Right lung (tissue), 5 donors: ENCODE measurements around the gene PLEKHA3. TPM values are rescaled to one million over a fixed set of nuclear protein-coding genes. Genes with fewer than 3 reads are reported as not detected.

Experiments
- DNase-seq, 2 donors: peaks; one replicate each; pipeline ENCODE4 v3.0.0-alpha.2; 2013
- polyA plus RNA-seq, 5 donors: library from polyadenylated mRNA; unstranded; fragments of 120-200 nt; gene quantifications; one replicate each; pipeline versions ENCODE4 v1.2.1 to v1.2.3, GENCODE V29; 2013; ENCODE audit warnings: inconsistent platforms in 1 of 5, low replicate concordance in 1 of 5; ENCODE audit not compliant: insufficient read length in 5 of 5, insufficient read depth in 1 of 5

PLEKHA3 gene
- polyA plus RNA-seq, 5 donors, result 23.0 to 32.6 (median 31.0) TPM

DNA sequence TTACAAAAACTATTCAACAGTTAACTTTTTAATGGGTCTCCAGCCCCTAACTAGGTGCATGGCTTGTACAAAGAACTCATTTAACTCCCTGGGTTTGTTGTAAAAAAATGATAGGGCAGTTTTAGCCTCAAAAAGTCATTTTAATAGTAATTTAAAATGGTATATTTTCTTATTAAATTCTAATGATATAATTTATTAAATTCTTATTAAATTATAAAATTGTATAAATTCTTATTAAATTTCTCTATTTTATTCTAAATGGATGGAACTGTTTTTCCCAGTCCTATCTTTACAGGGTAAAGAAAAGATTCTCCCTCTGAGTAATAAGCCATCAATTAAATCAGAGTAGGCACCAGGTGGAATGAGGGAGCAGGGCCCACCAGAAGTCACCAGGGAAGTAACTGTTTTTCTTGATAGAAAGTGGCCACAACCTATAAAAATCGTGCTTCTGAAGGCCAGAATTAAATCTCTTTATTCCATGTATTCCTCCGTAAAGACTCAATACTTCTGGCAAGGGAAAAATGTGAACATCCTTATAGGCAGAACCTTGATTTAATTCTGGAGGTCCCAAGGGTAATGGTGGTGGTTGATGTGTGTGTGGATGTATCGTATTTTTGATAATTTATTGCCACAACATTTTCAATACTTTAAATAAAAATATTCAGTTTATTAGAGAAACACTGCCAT, 2.7 kb upstream of the PLEKHA3 start:
- DNase-seq, result no peak

DNA sequence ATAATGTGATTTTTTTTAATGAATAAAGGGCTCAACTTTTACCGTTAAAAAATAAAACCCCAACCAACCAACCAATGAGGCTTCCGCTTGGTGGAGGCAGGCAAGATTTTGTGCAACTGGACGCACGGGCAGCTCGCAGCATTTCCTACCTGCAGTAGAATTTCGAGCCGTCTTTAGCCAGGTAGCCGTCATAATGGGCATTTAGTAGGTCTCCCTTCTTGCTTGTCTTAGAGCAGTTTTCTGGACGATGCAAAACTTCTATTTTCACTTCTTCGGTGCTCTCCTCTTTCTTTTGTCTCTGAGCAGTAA, 2.2 kb upstream of the PLEKHA3 start:
- DNase-seq, result no peak

DNA sequence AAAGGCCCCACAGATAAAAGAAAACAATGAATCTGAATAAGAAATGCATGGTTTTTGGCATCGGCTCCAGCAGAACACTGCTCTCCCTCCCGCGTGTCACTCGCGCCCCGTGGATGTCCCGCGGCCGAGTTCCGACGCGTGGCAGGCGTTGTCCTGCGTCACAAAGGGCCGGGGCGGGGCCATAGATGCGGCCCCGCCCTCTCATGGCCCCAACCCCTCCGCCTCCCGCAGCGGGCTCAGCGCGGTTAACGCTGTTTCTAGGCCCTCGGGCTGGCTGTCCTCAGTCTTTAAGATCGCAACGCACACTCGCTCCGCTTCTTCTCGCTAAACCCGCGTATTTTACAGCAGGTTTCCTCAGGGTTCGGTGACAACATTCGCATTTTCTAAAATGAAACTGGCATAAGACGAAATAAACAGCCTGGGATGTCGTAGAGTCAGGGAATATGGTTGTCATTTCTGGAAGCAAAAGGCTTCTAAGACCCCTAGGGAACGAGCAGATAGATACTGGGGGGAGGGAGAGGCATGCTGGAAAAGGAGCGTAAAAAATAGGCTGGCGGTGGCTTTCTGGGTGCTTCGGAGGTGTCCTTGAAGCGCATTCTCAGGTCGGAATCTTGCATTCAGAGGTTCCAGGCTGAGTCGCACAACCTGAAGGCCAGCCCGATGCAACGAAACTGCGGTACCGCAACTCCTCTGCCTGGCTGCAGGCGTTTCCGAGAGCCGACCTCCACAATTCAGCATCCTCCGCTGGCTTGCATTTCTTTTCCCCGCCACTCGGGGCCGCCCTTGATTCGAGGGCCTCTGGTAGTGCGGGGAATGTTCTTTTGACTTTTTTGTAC, 1.6 kb upstream of the PLEKHA3 start, which contains the start of gene FKBP7:
TSS of gene FKBP7 (minus strand) at position 162 of the 836 bp plus-strand sequence. CDS start at position 61, 101 bp downstream.
- peak; percentile 89 to 92 for DNase-seq

DNA sequence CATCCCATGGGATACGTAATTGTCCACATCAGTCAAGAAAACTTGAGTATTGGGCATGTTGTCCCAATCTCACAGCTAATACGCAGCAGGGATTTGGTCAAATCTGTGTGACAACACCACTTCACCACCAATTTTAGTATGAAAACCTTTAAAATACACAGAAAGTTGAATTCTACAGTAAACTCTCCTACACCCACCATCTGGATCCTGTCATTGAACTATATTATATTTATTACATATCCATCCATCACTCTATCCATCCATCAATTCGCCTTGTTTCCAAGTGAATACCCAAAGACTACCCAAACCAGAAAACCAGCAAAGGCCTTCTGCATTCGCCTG, 1.0 kb upstream of the PLEKHA3 start:
- no peak for DNase-seq

DNA sequence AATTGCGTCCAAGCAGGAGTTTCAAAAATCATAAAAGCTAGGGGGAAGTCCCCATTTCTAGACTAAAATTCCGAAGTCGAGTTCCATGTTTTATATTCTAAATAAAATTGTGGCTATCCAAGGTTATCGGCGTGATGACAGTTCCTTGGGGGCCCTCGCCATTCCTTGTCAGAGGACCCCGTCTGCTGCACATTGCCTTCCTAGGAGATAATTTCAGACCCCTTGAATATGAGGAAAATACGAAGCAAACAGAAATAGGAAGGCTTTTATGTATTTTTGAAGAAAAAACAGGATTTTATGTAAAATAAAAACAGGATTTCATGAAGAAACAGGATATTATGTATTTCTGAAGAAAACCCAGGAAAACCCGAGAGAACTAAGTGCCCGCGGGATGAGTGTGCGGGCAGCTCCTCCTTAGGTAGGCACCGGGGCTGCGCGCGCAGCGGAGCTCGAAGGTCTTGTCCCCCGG, 465 bp upstream of the PLEKHA3 start:
- DNase-seq, result no peak

DNA sequence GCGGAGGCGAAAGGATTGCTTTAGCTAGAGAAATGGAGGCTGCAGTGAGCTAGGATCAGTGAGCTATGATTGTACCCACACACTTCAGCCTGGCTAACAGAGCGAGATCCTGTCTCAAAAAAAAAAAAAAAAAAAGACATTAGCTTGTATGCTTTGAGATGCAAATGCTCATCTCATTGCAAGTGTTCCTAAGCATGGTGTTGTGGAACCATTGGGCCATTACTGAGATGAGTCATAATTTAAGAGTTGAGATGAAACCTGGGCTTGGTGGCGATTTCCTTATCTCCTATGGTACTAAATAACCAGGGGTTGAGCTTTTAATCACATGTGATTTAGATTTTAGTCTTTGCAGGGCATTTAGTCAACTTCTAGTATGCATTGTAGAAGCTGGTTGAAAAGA, 2.2 kb downstream of the PLEKHA3 start:
- no peak for DNase-seq

DNA sequence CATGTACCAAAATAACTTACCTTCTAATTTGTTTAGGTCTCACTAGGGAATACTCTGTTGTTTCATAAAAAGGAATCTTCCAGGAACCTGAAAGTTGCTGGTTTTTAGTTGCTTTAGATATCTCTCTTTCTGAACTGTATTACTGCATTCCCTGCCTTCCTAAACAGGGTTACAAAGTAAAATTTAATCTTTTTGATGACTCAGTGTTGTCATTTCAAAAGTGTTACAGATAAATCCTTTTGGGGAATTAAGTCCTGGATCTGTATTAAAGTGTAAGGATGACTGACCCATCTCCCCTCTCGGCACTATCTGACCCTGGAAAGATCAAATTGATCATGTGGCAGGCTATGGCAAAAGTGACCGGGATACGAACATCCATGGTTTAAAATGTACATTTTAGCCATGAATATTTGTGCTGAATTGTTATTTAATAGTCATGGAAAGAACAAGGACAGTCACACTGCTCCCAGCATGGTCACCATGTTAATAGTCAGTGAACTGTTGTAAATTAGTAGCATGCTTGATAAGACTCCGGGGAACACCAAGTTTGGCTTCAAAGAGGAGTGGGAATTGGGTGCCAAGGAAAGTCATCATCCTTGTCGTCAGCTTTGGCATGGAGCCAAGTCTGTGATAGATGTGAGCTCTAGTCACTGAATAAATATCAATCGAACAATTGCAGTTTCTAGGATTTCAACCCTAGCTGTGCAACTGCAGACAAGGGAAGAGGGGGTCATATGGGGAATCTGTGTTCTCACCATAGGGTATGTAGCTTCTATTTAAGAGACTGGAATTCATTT, 4.2 kb downstream of the PLEKHA3 start:
- no peak for DNase-seq

DNA sequence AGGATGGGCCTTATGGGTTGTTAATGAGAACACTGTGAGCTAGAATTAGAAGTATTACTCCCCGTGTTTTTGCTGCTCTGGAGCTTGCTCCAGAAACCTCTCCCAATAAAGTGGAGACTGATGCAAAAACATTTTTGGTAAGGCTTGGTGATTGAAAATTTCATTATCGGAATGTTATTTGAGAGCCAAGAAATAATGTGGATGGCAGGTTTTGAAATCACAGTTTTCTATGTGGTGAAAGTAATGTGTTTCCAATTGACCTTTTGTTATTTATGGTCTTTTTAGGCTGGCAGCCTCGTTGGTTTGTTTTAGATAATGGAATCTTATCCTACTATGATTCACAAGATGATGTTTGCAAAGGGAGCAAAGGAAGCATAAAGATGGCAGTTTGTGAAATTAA, 5.1 kb downstream of the PLEKHA3 start:
- no peak for DNase-seq

DNA sequence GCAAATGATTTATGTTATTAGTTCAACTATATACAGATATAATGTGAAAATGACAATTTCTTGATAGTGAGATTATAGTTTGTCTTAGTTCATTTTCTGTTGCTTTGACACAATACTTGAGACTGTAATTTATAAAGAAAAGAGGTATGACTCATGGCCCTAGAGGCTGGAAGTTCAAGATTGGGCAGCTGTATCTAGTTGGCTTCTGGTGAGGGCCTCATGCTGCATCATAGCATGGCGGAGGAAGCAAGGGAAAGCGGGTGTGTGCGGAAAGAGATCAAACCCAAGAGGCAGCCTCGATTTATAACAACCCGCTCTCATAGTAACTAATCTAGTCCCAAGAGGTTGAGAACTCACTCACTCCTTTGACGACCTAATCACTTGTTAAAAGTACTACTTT, 11.4 kb downstream of the PLEKHA3 start:
- DNase-seq, result no peak

DNA sequence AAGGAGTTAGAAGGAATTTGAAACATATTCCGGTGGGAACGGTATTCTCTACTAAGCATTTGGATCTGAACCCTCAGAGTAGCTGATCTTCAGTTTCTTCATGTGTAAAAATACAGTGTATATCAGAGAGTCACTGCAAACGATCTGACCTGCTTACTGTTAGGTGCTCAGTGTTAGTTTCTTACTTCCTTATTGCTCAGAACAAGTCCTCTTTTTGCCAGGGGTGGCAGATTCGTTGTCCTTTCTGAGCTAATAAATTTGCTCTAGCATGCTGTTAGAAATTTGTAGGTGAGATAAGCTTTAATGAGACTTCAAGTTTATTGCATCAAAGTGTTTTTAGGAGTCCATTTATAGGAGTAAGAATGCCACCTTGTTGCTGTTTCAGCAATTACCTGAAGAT, 15.8 kb downstream of the PLEKHA3 start:
- DNase-seq, result no peak

DNA sequence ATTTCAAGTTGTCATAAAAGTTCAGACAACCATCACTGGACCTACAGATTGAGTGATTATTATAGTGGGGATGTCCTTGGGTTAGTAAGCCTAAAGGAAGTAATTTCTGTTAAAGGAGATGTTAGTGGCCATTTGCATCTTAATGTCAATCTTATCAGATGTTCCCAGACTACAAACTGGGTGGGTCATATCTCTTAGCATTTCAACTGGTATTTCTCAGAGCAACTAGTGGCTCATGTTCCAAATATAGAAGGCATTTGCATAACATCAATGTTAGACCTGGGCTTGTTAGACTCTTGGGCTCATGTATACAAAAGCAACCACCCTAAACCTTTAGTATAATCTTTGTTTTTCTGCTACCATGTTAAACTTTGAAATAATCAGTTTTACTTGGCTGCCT, 17.9 kb downstream of the PLEKHA3 start:
- no peak for DNase-seq

DNA sequence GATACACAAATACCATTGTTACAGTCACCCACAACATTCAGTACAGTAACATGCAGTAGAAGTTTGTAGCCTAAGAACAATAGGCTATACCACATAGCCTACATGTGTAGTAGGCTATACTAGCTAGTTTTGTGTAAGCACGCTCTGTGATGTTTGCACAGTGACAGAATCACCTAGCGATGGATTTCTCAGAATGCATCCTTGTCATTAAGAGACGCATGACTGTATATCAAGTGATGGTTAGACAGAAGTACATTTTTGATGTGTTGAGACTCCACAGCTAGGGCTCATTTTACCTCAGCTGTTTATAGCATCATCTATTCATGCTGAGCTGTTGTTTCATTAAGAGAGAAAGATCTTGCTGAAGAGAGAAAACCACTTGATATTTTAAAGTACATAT, 19.4 kb downstream of the PLEKHA3 start:
- DNase-seq, result no peak

DNA sequence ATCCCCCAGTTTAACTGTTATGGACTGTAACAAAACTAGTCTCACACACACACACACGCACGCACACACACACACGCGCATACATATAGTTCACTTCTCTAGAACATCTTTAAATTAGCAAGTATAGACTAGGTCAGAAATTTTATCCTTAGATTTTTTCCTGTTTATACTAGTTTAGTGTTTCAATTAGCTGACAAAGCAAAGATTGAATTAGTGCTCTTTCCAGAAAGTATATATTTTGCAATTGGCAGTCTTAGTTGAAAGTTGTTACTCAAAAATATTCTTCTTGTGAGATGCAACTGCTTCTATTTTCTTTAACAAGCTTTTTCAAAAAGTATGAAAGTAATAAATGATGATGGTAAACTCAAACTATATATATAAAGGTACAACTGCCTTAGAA, 22.5 kb downstream of the PLEKHA3 start:
- DNase-seq, result no peak

DNA sequence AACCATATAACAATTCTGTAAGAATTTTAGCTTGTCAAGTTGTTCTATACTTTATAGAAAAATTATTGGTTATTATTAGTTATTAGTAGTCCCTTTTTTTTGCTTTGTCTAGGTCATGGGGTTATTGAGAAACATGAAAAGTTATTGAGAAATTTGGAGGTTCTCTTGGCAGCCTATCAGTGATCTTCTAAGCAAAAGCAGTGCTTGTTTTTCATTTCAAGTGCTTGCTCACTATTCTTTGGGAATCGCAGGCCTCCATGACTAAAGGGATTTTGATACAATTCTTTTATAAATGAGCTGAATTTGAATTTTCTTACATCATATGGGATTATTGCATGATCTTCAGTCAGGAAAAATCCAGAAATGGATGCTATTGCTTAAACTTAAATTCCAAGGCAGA, 25.8 kb downstream of the PLEKHA3 start:
- DNase-seq, result no peak

DNA sequence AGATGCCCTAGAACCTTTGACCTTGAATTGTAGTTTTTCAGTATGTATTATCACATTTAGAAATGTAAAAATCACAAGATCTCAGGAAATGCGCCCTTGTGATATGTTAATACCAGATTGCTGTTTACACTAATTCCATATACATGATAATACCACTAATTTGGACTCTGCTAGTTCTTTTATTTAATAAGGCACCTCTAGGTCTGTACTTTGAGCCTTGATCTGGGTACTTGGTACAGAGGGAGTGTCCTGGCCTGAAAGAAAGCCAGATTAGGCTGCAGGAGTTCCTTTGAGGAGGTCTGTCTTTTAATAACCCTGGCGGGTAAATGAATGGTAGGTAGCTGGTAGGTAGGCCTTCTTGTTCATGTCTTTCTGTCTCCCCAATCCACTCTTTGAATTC, 26.3 kb downstream of the PLEKHA3 start:
- no peak for DNase-seq

DNA sequence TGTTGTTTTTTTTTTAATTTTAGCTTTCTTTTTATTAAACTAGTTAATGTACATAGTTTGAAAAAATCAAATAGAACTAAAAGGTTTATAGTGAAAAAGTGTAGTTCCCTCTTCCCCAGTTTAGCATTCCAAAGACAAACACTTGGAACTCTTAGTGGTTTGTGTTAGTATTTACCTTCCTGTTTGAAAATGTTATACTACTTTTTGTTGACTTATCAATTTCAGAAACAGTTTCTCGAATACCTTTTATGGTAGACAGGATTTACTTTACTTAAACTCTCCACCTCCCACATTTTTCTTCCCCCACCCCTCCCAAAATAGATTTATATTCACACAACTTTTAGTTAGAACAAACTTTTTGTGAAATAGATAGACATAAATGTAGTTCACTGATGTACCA, 26.7 kb downstream of the PLEKHA3 start:
- no peak for DNase-seq

DNA sequence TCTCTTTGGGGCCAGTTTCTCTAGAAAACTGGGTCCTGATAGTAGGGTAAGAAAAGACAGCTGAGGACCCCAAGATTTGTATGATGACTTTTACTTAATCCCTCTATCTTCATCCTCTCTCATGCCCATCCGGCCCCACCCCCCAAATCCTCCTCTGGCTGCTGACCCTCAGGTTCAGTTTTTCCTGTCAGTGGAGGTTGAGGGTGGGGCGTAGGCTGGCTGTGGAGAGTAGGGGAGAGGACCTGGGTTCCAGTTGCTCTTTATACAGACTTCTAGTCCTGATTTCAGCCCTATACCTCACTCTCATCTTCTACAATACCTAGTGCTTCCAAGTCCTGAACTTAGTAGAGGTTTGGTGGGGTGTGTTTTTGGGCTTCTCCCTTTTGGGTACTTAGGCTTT, 28.4 kb downstream of the PLEKHA3 start:
- DNase-seq, result no peak

DNA sequence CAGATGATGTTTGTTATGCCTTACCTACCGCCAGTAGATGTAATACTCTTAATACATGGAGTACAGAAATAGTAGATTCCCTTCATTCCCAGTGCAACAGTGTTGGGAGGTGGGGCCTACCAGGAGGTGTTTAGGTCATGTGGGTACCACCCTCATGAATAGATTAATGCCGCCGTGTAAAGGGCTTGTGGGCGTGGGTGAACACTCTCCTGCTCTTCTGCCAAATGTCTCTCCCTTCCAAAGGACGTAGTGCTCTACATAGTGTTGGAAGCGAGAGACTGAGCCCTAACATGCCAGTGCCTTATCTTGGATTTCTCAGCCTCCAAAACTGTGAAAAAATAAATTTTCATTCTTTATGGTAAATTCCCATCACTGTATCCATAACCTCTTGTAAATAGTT, 30.1 kb downstream of the PLEKHA3 start:
- no peak for DNase-seq

DNA sequence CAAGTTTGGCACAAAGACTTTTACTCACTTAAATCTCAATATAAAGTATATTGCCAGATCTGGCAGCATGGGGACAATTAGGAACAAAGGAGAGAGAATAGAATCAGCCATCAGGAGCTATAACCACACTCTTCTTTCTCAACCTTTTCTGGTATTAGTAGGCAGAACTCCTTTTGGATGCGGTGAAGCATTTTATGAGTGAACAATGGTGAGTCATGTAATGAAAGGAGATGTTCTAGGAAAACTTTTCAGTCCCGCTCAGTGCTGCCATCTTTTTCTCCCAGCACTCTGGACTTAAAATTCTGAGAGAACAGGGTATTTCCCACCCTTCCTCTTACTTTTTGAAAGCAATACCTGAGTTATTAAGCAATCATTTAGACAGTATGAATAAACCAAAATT, 32.2 kb downstream of the PLEKHA3 start:
- no peak for DNase-seq

DNA sequence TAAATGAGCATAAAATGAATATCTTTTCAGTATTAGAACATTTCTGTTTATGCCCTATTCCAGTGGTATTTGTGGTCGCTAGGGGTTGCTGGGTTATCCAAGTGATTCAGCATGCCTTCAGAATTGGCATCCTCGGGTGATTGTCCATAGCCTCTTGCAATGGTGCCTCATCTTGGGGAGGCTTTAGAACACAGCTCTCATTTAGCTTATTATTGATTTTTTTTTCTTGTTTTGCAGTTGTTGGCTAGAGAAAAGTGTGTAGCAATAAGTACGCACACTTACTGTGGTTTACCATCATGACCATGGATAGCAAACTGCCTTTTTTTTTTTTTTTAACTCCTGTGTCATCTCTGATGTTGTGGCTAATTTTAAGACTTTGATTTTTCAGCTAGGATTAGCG, 33.6 kb downstream of the PLEKHA3 start:
- DNase-seq, result no peak

DNA sequence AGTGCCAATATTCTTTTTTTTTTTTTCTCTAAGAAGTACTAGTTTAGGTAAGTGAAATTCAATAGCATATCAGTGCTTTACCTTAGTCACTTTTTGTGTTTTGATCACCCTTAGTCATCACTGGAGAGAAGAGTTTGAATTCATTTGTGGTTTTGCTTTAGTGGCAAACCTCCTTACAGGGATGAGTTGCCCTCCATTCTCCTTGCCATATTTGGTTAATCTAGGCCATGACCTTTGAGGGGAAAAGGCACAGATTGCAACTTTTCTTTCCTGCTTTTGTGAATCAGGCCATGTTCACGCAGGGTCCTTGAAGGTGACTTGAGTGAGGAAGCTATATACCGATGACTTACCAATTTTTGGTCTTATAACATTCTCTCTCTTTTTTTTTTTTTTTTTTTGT, 34.4 kb downstream of the PLEKHA3 start:
- no peak for DNase-seq

DNA sequence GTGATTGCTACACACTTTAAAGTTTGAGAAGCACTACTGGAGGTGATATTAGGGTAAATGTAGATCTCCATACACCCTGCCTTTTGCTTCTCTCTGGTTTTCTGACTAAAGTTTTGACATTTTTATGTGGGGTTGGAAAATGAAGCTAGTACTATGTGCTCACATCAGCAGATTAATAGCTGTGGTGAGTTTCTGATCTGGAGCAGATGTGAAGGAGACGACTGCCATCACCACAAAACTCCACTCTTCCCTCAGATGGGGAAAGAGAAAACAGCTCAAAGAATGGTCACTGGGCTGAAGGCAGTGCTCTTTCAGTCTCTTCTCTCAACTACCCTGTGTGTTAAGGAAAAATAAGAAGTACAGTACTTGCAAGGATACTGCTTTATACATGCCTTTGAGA, 37.2 kb downstream of the PLEKHA3 start:
- no peak for DNase-seq
